T47D (cell line): Measurements from ENCODE around the gene PHF24.

Experiments used
- DNase-seq, 2 experiments: peaks; one replicate each; pipeline versions ENCODE4 v3.0.0 to v3.0.0-alpha.2; 2011 to 2012; ENCODE audit warnings: low read depth in 1 of 2, low spot score in 1 of 2
- JUND ChIP-seq: IDR thresholded peaks from 2 replicates; pipeline ENCODE4 v1.6.1; 2012; ENCODE audit warnings: low read depth
- in situ Hi-C: cut with HindIII; loops from 2 replicates; pipeline ENCODE4 v1.10.0; 2016; ENCODE audit warnings: low sequenced_read_pairs, low pct_unique_long_range_greater_than_20kb

Gene PHF24

DNA sequence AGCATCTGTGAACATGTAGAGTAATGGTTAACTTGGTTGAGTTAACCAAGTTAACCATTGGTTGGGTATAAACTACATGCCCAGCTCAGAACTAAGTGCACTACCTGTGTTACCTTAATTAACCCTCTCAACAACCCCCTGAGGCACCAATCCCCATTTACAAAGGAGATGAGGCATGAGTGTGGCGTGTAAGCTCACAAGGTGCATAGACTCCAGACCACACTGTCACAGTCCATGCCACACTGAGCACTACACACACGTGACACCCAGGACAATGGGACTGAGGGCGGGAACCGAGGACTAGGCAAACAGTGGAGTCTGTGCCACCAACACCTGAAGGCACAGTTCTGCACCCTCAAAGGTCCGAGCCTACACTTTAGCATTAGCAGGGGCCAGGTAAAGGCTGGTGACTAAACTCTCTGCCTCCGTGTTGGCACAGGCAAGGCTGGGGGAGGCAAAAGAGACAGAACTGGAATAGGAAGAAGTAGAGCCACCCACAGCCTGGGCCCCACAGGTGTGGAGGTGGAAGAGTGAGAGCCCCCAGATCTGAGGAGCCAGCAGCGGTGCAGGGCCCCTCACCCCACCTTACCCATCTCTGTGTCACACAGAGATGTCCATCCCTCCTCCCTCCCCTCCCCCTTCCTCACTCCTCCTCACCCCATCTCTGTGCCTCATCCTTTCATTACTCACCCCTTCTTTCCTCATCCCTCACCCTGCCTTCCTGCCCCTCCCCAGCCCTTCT lies 29.2 kb downstream of the PHF24 start:
- in situ Hi-C loops: no loop called here
- TF ChIP-seq JUND: no peak
- no peak for DNase-seq

DNA sequence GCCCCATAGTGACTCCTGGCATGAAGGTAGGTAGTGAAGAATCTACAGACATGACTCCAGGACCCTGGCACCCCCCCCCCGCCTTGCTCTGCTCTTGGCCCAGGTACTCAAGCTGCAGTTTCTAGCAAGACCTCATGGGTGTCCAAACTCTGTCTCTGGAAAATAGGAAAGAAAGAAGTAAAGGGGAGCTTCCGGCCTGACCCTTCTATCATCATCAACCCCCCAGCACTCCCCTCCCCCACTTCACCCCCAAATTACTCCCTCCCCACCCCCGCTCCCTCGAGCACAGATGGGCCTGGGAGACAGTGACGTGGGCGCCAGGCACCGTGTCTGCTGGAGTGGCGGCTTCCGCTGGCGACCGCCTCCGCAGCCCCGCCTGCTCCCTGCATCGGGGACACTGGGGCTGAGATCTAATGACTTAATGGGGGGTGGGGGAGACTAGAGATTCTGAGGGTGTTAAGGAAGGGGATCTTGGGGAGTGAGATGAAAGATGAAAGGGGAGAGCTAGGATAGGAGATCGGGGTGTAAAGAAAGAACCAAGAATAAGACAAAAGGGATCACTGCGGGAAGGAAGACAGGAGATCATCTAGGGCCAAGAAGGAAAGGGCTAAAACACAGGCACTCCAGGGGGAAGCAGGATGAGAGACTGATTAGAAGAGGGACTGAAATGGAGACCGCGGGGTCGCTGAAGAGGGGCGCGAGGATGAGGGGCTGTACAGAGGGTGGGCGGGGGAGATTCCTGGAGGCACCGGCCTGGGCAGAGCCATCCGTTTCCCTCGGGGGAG lies 30.3 kb downstream of the PHF24 start:
- no peak for TF ChIP-seq JUND
- DNase-seq: no peak
- in situ Hi-C loops: no loop called here

DNA sequence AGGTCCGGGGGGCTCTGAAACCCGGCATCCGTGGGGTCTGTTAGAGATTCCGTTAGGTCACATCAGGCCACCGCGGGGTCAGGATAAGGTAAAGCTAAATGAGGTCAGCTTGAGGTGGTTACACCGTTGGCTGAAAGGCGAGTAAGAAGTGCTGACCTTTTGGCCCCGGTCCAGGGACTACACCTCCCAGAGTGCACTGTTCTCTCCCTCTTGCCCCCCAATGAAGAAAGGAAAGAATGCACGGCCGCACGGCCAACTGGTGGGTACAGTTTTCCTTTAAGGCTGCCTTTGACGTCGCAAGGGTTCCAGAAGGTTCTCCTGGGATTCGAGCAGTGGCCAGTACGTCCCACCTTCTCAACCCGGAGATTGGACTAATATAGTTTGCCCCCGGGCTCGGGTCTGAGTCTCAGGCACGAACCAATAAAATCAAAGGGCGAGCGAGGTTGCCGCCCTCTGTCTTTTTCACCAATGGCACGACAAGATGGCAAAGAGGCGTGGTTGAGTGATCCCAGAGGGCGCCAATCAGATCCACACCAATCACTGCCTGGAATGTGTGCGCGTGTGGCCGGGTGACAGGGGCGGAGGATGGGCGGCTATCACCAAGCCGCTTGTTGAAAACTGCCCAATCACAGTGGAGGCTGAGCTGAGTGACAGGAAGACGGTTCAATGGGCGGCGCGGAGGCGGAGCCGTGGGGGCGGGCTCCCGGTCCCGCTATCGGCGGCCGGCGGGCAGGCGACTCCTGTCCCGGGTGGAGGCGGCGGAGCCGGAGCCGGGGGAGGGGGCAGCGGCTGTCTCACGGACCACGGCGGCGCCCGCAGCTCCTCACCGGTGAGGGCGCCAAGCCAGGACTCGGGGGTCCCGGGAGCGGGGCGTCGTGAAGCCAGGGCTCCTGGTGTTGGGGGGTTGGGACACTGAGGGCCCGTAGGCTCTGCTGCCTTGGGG lies 31.2 kb downstream of the PHF24 start, which contains the start of gene DNAJB5:
TSS of gene DNAJB5 (plus strand) at position 743 of the 943 bp plus-strand sequence. CDS start 886 bp downstream, outside the sequence.
- TF ChIP-seq JUND: no peak
- in situ Hi-C loops: no loop called here

DNA sequence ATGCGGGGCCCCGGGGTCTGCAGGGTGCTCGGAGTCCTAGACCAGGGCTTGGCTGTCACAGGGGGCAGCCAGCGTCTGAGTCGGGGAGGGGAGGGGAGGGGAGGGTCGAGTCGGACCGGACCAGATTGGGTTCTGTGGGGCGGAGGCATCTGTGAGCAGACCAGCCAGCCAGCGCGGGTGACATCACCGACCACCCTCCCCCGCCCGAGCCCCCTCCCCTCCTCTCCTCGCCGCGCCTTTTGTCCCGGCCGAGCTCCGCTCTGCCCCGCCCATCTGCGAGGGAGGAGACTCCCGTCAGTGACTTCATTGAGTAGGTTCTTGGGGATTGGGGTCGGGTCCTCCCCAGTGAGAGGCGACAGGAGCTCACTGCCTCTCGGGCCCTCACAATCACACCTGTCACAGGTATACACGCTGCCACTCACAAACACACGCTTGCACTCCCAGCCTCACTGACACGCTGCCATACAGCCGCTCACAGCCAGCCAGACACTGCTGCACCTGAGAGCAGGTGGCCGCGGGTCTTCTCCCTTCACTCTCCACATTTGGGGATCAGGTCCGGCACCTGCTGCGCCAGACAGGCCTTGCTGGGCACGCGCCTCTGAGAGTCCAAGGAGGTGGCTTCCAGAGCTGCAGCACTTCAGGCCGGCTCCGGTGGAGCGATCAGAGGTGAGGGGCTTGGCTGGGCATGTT lies 32.0 kb downstream of the PHF24 start:
- no peak for TF ChIP-seq JUND
- in situ Hi-C loops: no loop called here
- DNase-seq: peak in 1 of 2 experiments; percentile 42

More for the DNA sequence above, 31.2 kb downstream of the PHF24 start, which contains the start of gene DNAJB5:
- peak; percentile 96 to 99 for DNase-seq

DNA sequence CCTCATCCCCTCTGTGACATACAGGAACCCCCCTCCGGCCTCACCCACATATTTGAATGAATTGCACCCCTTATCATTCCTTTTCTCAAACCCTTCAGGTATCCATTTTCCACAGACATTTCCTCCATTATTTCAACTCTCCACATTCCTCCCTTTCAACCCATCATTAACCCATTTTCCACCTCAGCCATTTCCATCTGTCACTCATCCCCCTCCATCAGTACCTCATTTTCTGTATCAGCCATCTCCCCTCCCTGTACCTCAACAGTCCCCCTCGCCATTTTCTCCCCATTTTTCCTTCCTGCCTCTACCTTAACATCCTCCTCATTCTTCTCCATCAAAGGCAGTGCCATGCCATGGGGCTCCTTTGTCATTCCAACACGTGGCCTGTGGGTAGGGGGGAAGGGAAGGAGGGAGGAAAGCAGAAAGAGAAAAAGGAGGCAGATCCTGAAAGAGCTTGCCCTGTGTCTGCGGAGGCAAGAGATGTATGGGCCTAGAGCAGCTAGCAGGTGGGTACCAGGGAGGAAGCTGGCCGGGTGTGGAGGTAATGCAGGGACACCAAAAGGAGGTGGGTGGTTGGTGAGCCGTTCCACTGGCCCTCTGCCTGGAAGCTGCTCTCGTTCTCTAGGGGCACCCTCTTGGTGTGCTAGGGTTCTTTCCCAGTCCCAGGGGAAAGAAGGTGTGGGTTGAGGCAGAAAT lies 33.0 kb downstream of the PHF24 start:
- TF ChIP-seq JUND: no peak
- no peak for DNase-seq
- in situ Hi-C loops: no loop called here

DNA sequence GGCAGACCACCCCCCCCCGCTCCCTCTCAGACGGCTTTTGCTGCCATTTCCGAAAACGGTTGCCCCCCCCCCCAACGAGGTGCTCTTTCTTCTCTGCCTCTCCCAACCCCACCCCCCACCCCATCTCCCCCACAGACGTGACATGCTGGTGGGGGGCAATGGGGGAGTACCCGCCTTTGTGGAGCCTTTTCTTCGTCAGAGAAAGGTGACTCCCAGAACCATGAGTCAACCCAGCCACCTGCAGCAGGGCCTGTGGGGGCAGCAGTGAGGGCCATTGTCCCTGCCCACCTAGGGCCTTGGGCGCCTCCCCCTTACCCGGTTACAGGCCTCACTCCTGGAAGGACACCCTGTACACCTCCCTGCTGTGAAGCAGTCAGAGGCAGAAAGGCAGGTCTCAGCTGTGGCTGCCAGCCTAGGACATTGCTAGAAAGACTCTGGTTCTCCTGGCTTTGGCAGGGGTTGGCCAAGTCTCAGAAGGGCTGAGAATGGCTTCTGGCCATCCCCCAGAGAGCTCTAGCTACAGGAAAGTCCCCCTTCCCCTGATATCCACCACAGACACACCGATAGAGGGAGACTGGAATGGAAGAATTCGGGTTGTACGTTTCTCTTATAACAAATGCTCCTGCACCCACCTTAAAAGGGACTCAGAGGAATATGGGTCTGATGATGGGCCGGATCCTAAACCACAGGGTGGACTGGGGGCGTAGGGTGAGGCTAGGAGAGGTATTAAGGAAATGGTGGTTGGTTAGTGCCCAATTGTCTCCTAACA lies 33.7 kb downstream of the PHF24 start:
- in situ Hi-C loops: no loop called here
- DNase-seq: no peak
- TF ChIP-seq JUND: no peak

DNA sequence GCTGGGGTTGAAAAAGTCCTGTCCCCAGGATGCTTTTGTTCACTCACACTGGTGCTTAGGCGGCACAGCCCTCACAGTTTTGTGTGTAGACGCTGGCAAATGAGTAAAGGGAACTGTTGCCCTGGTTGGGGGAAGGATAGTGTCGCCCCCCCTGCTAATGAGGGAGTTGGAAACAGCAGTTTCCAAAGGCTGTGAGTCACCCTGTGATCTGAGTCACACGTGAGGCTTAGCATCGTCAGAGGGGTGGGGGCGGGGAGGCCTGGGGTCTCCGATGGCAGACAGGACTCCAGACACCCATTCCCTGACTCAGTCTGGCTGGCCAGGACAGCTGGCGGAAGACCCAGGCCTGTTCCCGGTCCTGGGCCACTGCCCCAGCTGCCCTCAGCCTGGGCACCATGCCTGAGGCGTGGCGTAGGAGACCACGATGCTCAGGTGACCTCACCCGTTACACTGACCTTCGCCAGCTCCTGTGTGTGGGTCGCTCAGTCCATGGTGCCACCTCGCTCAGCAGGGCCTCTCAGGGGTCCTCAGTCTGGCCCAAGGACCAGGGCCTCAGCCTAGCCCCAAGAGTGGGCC lies 34.4 kb downstream of the PHF24 start:
- no peak for DNase-seq
- in situ Hi-C loops: no loop called here
- no peak for TF ChIP-seq JUND

DNA sequence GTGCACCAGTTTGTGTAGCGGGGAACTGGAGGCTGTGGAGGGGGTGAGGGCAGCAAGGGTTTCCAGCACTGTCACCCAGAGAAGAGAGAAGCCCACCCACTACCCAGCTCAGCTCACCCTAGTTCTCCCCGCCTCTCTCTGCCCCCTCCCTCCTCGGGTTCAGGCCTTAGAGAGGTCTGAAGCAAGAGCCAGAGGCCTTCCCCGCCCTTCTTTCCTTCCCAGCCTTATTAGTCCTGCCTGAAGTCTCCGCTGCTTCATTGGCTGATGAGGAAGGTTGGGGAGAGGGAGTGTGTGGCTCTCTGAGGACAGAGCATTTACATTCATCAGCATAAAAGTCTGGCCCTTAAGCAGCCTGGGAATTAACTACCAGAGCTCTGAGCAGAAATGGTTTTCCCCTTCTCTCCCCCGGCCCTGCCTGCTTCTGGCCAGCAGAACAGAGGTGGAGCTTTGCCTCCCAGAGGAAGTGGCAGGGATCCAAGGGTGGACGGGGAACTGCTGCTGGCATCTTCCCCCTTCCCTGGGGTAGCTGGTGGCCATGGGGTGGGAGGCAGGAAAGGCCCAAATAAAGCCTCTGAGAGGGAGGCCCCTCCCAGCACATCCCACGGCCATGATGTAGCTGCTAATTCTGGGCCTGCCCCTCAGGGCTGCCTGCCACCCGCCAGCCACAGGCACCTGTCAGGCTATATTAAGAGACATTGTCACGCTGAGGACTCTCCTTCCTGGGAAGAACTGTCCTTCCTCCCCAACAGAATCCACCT lies 35.6 kb downstream of the PHF24 start:
- in situ Hi-C loops: no loop called here
- TF ChIP-seq JUND: no peak
- DNase-seq: no peak

DNA sequence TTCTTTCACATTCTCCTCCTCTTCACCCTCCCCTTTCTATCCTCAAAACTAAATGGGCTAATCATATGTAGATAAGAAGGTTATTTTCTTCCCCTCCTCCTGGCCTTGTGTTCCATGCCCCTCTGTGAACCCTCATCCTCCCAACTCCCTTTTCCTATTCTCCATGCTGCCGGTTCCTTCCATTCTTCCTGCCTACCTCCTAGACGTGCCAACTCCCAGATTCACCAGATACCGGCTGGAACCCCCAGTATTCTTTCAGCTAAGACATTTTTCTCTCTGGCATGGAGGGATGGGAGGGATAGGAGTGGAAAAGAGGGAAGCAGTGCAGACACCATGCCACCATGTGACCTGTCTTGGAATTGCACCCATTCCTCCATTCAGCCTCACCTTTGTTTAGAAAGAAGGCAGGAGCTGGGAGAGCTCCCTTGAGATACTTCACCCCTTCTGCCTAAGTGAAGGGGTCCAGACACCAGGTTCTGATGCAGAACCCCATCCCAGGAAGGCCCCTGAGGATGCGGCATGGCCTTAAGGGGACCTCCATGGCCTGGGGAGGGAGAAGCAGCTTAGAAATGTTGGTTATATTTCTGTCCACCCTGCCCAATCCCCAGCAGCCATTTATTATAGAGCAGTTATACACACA lies 36.3 kb downstream of the PHF24 start:
- in situ Hi-C loops: no loop called here
- peak; percentile 43 to 59 for DNase-seq
- no peak for TF ChIP-seq JUND
